ENCODE results near the gene SLC41A3.

GRCh38 chr3:126033051-126033745 is 50.7 kb downstream of the SLC41A3 start:
- TF ChIP-seq CTCF (IDR thresholded peaks at IDR 0.05) (no peak), POLR2A (IDR thresholded peaks at IDR 0.05) (no peak)
